Ectodermal cell (in vitro differentiated cells): ENCODE results near the gene CATSPERD.
"Not testable (repeated sequence)": the region's sequence is repeated elsewhere in the genome, so short reads cannot be mapped to it uniquely, and the experiment has no call there.

Source experiments
- H3K27ac ChIP-seq: 2 replicates; pipeline ENCODE4 v1.7.0; 2013; ENCODE audit warnings: mild to moderate bottlenecking, low read depth, low read length; ENCODE audit not compliant: insufficient read depth, poor library complexity, severe bottlenecking
- H3K27me3 ChIP-seq: 2 replicates; pipeline ENCODE4 v1.7.0; 2013; ENCODE audit warnings: mild to moderate bottlenecking, low read length; ENCODE audit not compliant: insufficient read depth, control insufficient read depth, poor library complexity, severe bottlenecking
- H3K36me3 ChIP-seq: one replicate; pipeline ENCODE4 v1.7.0; 2013; ENCODE audit warnings: low read length; ENCODE audit not compliant: control insufficient read depth, insufficient read depth
- H3K4me1 ChIP-seq: one replicate; pipeline ENCODE4 v1.7.0; 2013; ENCODE audit warnings: low read length; ENCODE audit not compliant: control insufficient read depth, insufficient read depth
- H3K4me3 ChIP-seq: 2 replicates; pipeline ENCODE4 v1.7.0; 2013; ENCODE audit warnings: low read depth, low read length, control low read depth; ENCODE audit not compliant: insufficient read depth
- H3K9me3 ChIP-seq: 2 replicates; pipeline ENCODE4 v1.7.0; 2013; ENCODE audit warnings: mild to moderate bottlenecking, low read length, moderate library complexity; ENCODE audit not compliant: control insufficient read depth
- WGBS, 2 experiments: methylation state at CpG; one replicate each; pipeline ENCODE4 v1.1.7; 2013; ENCODE audit warnings: missing lambda C conversion rate in 2 of 2; 5-methylcytosine and 5-hydroxymethylcytosine counted together

Gene CATSPERD

GRCh38 chr19:5686647-5687359 lies 33.6 kb upstream of the CATSPERD start:
- WGBS, 2 experiments, result 1% methylated on average over 59 of the region's 59 CpGs
- no peaks in the 10 kb centered on the region for H3K27me3 ChIP-seq
- H3K27ac ChIP-seq, result peak overlapping the region; percentile 23

GRCh38 chr19:5687360-5688198 lies 32.9 kb upstream of the CATSPERD start:
- peak overlapping the region; percentile 6 for H3K4me3 ChIP-seq
- peaks cover 5% of the 10 kb centered on the region for H3K36me3 ChIP-seq
- no peaks in the 10 kb centered on the region for H3K4me1 ChIP-seq
- H3K27me3 ChIP-seq, result no peaks in the 10 kb centered on the region
- H3K27ac ChIP-seq, result no peak overlapping the region
- 75% methylated on average over 76 of the region's 76 CpGs for WGBS, 2 experiments
- H3K9me3 ChIP-seq, result no peaks in the 10 kb centered on the region

More at GRCh38 chr19:5686647-5687359, 33.6 kb upstream of the CATSPERD start:
- peak overlapping the region; percentile 62 for H3K4me3 ChIP-seq
- no peaks in the 10 kb centered on the region for H3K9me3 ChIP-seq
- H3K36me3 ChIP-seq, result no peaks in the 10 kb centered on the region
- peaks cover 7% of the 10 kb centered on the region for H3K4me1 ChIP-seq

- H3K4me1 ChIP-seq, H3K9me3 ChIP-seq, H3K4me3 ChIP-seq, H3K27me3 ChIP-seq, H3K27ac ChIP-seq: not testable (repeated sequence)
- peaks cover 13% of the 10 kb centered on the region for H3K36me3 ChIP-seq
- 94 to 95% methylated on average over 13 of the region's 13 CpGs for WGBS, 2 experiments
Measured at GRCh38 chr19:5688262-5688881, 32.1 kb upstream of the CATSPERD start.

- 0 to 1% methylated on average over 73 of the region's 73 CpGs for WGBS, 2 experiments
- H3K4me3 ChIP-seq, result peak within 1 kb of the TSS; percentile 100
Measured at GRCh38 chr19:5690125-5690954, 30.1 kb upstream of the CATSPERD start, which contains the start of gene RPL36. TSS of gene RPL36 (plus strand) at chr19:5690295. CDS start at chr19:5690508, 213 bp downstream.

GRCh38 chr19:5690955-5691821 lies 29.2 kb upstream of the CATSPERD start:
- 12 to 15% methylated on average over 54 of the region's 54 CpGs for WGBS, 2 experiments
- no peaks in the 10 kb centered on the region for H3K27me3 ChIP-seq
- peak overlapping the region; percentile 96 for H3K27ac ChIP-seq
- peaks cover 22% of the 10 kb centered on the region for H3K36me3 ChIP-seq
- no peaks in the 10 kb centered on the region for H3K9me3 ChIP-seq
- peak overlapping the region; percentile 100 for H3K4me3 ChIP-seq
- H3K4me1 ChIP-seq, result no peaks in the 10 kb centered on the region

More at GRCh38 chr19:5690125-5690954, 30.1 kb upstream of the CATSPERD start, which contains the start of gene RPL36:
- Histone ChIP-seq H3K27ac (peak within 1 kb of the TSS; percentile 96), H3K36me3 (peaks cover 19% of the 10 kb centered on the region), H3K4me1 (no peaks in the 10 kb centered on the region), H3K9me3 (no peaks in the 10 kb centered on the region), H3K27me3 (no peaks in the 10 kb centered on the region)

- 93% methylated on average over 42 of the region's 42 CpGs for WGBS, 2 experiments
- Histone ChIP-seq H3K27me3 (no peaks in the 10 kb centered on the region), H3K36me3 (peaks cover 27% of the 10 kb centered on the region), H3K27ac (no peak overlapping the region), H3K4me3 (peak overlapping the region; percentile 100), H3K4me1 (no peaks in the 10 kb centered on the region), H3K9me3 (no peaks in the 10 kb centered on the region)
Measured at GRCh38 chr19:5691822-5692722, 28.4 kb upstream of the CATSPERD start.

- H3K4me1 ChIP-seq, result no peaks in the 10 kb centered on the region
- H3K36me3 ChIP-seq, result peaks cover 27% of the 10 kb centered on the region
- 91 to 93% methylated on average over 7 of the region's 7 CpGs for WGBS, 2 experiments
- H3K9me3 ChIP-seq, result no peaks in the 10 kb centered on the region
- no peak overlapping the region for H3K4me3 ChIP-seq
- peak overlapping the region; percentile 8 for H3K27ac ChIP-seq
- no peaks in the 10 kb centered on the region for H3K27me3 ChIP-seq
Measured at GRCh38 chr19:5692723-5693194, 27.7 kb upstream of the CATSPERD start.
